GM13976 (cell line): ENCODE results near the gene S100A6.

ENCODE experiments used
- DNase-seq: peaks from one replicate; pipeline ENCODE4 v3.0.0; 2012; ENCODE audit warnings: low spot score
- CTCF ChIP-seq: IDR thresholded peaks from 2 replicates; pipeline ENCODE4 v1.5.1; 2012; ENCODE audit warnings: borderline replicate concordance, mild to moderate bottlenecking; ENCODE audit not compliant: insufficient read depth; ENCODE audit errors: extremely low read depth, missing control alignments, control extremely low read depth
- in situ Hi-C: fragments of 300-500 bp; cut with MboI; formaldehyde crosslinking; loops from one replicate; pipeline ENCODE4 v1.12.0; 2022; ENCODE audit warnings: low sequenced_read_pairs, mixed read lengths, inconsistent platforms; ENCODE audit not compliant: unreplicated experiment

Gene S100A6

GRCh38 chr1:153549741-153550397 lies 14.1 kb upstream of the S100A6 start:
- DNase-seq, result no peak
- TF ChIP-seq CTCF, result no peak
- in situ Hi-C loops, result no loop called here

GRCh38 chr1:153548722-153549688 lies 13.2 kb upstream of the S100A6 start, which contains the start of gene S100A3:
Gene S100A3 (minus strand): TSS chr1:153549258. CDS start chr1:153548485, 773 bp downstream.
- TF ChIP-seq CTCF, result no peak
- no peak for DNase-seq
- in situ Hi-C loops, result no loop called here

GRCh38 chr1:153547560-153548551 lies 12.1 kb upstream of the S100A6 start:
- in situ Hi-C loops, result no loop called here
- DNase-seq, result no peak
- no peak for TF ChIP-seq CTCF

- in situ Hi-C loops, result no loop called here
- no peak for TF ChIP-seq CTCF
- DNase-seq, result no peak
These were observed 11.2 kb upstream of the S100A6 start for GRCh38 chr1:153546796-153547559.

- in situ Hi-C loops, result no loop called here
- TF ChIP-seq CTCF, result no peak
- no peak for DNase-seq
These were observed 10.6 kb upstream of the S100A6 start for GRCh38 chr1:153546371-153546770.
